GM23338 (cell line): Measurements from ENCODE around the gene CCDC157. TPM values are rescaled to one million over a fixed set of nuclear protein-coding genes. Genes with fewer than 3 reads are reported as not detected.

ENCODE experiments used
- CREB1 ChIP-seq: fragments of 250-450 bp; sonication (Bioruptor Pico); IDR thresholded peaks from 2 replicates; pipeline ENCODE4 v1.5.0; 2020; ENCODE audit warnings: low read depth, mild to moderate bottlenecking, moderate library complexity
- CTCF ChIP-seq, 2 experiments: fragments of 200-600 bp in 1 of 2; sonication (generic) in 1 of 2; conservative IDR thresholded peaks; 2 replicates each; pipeline versions ENCODE4 v1.5.1 to v1.6.1; 2016 to 2017; ENCODE audit warnings: antibody characterized with exemption in 2 of 2, low read depth in 2 of 2, mild to moderate bottlenecking in 2 of 2, moderate library complexity in 1 of 2
- NANOG ChIP-seq: IDR thresholded peaks from 2 replicates; pipeline ENCODE4 v1.6.1; 2016; ENCODE audit warnings: antibody characterized with exemption, borderline replicate concordance
- POLR2AphosphoS5 ChIP-seq: IDR thresholded peaks from 2 replicates; pipeline ENCODE4 v1.6.1; 2016; ENCODE audit warnings: antibody characterized with exemption, low read depth
- ZNF331 ChIP-seq: fragments of 250-450 bp; sonication (Bioruptor Pico); IDR thresholded peaks from 2 replicates; pipeline ENCODE4 v1.5.0; 2020; ENCODE audit warnings: low read depth, mild to moderate bottlenecking, moderate library complexity
- polyA plus RNA-seq: library from polyadenylated mRNA; unstranded; fragments of >200 nt; fragmentation: Nextera tagmentation; extraction: Ambion mirVana; gene quantifications from 2 replicates; pipeline ENCODE4 v1.2.1, GENCODE V29; 2016
- total RNA-seq: library from RNA; depleted of rRNA; stranded (reverse); fragments of >200 nt; shearing (Covaris generic); gene quantifications from 2 replicates; pipeline ENCODE4 v1.2.3, GENCODE V29; 2014
- TF ChIP-seq, protein P1 (sequence below): fragments of 250-450 bp; sonication (Bioruptor Pico); IDR thresholded peaks from 2 replicates; pipeline ENCODE4 v1.5.0; 2020; ENCODE audit warnings: mild to moderate bottlenecking, moderate library complexity
- TF ChIP-seq, protein P2 (sequence below): IDR thresholded peaks from 2 replicates; pipeline ENCODE4 v1.6.1; 2016; ENCODE audit warnings: antibody characterized with exemption

CCDC157 gene
- total and polyA plus RNA-seq, 2 experiments from 2014 or later: 3.8 to 7.9 TPM

GRCh38 chr22:30386608-30386959, 29.8 kb downstream of the CCDC157 start (continued):
- TF ChIP-seq, protein P1, sequence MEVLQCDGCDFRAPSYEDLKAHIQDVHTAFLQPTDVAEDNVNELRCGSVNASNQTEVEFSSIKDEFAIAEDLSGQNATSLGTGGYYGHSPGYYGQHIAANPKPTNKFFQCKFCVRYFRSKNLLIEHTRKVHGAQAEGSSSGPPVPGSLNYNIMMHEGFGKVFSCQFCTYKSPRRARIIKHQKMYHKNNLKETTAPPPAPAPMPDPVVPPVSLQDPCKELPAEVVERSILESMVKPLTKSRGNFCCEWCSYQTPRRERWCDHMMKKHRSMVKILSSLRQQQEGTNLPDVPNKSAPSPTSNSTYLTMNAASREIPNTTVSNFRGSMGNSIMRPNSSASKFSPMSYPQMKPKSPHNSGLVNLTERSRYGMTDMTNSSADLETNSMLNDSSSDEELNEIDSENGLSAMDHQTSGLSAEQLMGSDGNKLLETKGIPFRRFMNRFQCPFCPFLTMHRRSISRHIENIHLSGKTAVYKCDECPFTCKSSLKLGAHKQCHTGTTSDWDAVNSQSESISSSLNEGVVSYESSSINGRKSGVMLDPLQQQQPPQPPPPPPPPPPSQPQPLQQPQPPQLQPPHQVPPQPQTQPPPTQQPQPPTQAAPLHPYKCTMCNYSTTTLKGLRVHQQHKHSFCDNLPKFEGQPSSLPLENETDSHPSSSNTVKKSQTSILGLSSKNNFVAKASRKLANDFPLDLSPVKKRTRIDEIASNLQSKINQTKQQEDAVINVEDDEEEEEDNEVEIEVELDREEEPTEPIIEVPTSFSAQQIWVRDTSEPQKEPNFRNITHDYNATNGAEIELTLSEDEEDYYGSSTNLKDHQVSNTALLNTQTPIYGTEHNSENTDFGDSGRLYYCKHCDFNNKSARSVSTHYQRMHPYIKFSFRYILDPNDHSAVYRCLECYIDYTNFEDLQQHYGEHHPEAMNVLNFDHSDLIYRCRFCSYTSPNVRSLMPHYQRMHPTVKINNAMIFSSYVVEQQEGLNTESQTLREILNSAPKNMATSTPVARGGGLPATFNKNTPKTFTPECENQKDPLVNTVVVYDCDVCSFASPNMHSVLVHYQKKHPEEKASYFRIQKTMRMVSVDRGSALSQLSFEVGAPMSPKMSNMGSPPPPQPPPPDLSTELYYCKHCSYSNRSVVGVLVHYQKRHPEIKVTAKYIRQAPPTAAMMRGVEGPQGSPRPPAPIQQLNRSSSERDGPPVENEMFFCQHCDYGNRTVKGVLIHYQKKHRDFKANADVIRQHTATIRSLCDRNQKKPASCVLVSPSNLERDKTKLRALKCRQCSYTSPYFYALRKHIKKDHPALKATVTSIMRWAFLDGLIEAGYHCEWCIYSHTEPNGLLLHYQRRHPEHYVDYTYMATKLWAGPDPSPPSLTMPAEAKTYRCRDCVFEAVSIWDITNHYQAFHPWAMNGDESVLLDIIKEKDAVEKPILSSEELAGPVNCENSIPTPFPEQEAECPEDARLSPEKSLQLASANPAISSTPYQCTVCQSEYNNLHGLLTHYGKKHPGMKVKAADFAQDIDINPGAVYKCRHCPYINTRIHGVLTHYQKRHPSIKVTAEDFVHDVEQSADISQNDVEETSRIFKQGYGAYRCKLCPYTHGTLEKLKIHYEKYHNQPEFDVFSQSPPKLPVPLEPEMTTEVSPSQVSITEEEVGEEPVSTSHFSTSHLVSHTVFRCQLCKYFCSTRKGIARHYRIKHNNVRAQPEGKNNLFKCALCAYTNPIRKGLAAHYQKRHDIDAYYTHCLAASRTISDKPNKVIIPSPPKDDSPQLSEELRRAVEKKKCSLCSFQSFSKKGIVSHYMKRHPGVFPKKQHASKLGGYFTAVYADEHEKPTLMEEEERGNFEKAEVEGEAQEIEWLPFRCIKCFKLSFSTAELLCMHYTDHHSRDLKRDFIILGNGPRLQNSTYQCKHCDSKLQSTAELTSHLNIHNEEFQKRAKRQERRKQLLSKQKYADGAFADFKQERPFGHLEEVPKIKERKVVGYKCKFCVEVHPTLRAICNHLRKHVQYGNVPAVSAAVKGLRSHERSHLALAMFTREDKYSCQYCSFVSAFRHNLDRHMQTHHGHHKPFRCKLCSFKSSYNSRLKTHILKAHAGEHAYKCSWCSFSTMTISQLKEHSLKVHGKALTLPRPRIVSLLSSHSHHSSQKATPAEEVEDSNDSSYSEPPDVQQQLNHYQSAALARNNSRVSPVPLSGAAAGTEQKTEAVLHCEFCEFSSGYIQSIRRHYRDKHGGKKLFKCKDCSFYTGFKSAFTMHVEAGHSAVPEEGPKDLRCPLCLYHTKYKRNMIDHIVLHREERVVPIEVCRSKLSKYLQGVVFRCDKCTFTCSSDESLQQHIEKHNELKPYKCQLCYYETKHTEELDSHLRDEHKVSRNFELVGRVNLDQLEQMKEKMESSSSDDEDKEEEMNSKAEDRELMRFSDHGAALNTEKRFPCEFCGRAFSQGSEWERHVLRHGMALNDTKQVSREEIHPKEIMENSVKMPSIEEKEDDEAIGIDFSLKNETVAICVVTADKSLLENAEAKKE (CRISPR knock-in tag): no peak
- TF ChIP-seq CTCF (conservative IDR thresholded peaks at IDR 0.05; ENCODE audit: low read depth in 2 of 2) (no peak), CREB1 (no peak), POLR2AphosphoS5 (no peak), NANOG (no peak), ZNF331 (CRISPR knock-in tag) (no peak)
- TF ChIP-seq, protein P2, sequence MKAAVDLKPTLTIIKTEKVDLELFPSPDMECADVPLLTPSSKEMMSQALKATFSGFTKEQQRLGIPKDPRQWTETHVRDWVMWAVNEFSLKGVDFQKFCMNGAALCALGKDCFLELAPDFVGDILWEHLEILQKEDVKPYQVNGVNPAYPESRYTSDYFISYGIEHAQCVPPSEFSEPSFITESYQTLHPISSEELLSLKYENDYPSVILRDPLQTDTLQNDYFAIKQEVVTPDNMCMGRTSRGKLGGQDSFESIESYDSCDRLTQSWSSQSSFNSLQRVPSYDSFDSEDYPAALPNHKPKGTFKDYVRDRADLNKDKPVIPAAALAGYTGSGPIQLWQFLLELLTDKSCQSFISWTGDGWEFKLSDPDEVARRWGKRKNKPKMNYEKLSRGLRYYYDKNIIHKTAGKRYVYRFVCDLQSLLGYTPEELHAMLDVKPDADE: no peak
